DND-41 (cell line): Measurements from ENCODE around the gene SMAD6.

Source experiments
- ATAC-seq: fragments of 200-7000 bp; cut with Tn5 transposase; 3 replicates; pipeline ENCODE4 v1.9.1; 2021; ENCODE audit warnings: low read depth; ENCODE audit not compliant: insufficient read depth
- DNase-seq: peaks from one replicate; pipeline ENCODE4 v3.0.0-alpha.2; 2020
- H2AFZ ChIP-seq: 2 replicates; pipeline ENCODE4 v1.6.0; 2012; ENCODE audit warnings: low read depth, low read length
- H3K27ac ChIP-seq: 2 replicates; pipeline ENCODE4 v1.5.1; 2012; ENCODE audit warnings: low read length, inconsistent platforms
- H3K27me3 ChIP-seq: fragments of 200-600 bp; sonication (generic); 2 replicates; pipeline ENCODE4 v1.6.0; 2012; ENCODE audit warnings: low read length, mild to moderate bottlenecking, inconsistent platforms; ENCODE audit not compliant: insufficient read depth, poor library complexity
- H3K36me3 ChIP-seq: 2 replicates; pipeline ENCODE4 v1.5.1; 2012; ENCODE audit warnings: low read length, inconsistent platforms; ENCODE audit not compliant: insufficient read depth
- H3K4me1 ChIP-seq: 2 replicates; pipeline ENCODE4 v1.5.1; 2012; ENCODE audit warnings: mild to moderate bottlenecking, low read length; ENCODE audit not compliant: insufficient read depth
- H3K4me2 ChIP-seq: 2 replicates; pipeline ENCODE4 v1.6.0; 2012; ENCODE audit warnings: mild to moderate bottlenecking, moderate library complexity, low read length, inconsistent platforms; ENCODE audit not compliant: insufficient read depth
- H3K4me3 ChIP-seq, 2 experiments: fragments of 200-600 bp in 1 of 2; shearing (Covaris generic) in 1 of 2; 2 replicates each; pipeline ENCODE4 v1.5.1; 2012 to 2016; ENCODE audit warnings: inconsistent platforms in 2 of 2, low read length in 2 of 2, mild to moderate bottlenecking in 2 of 2, low read depth in 1 of 2, moderate library complexity in 1 of 2
- H3K79me2 ChIP-seq: 2 replicates; pipeline ENCODE4 v1.6.0; 2012; ENCODE audit warnings: low read length, inconsistent platforms; ENCODE audit not compliant: insufficient read depth
- H3K9ac ChIP-seq: 2 replicates; pipeline ENCODE4 v1.6.0; 2012; ENCODE audit warnings: low read depth, mild to moderate bottlenecking, inconsistent platforms, low read length, moderate library complexity
- H3K9me3 ChIP-seq: 2 replicates; pipeline ENCODE4 v1.5.1; 2012; ENCODE audit warnings: low read length, moderate library complexity, mild to moderate bottlenecking, inconsistent platforms; ENCODE audit not compliant: insufficient read depth, severe bottlenecking
- H4K20me1 ChIP-seq: 2 replicates; pipeline ENCODE4 v1.6.0; 2012; ENCODE audit warnings: low read length; ENCODE audit not compliant: insufficient read depth
- EZH2 ChIP-seq: IDR thresholded peaks from 3 replicates; pipeline ENCODE4 v1.6.1; 2012; ENCODE audit warnings: borderline replicate concordance, low read depth, mild to moderate bottlenecking, moderate library complexity, low read length, inconsistent platforms; ENCODE audit not compliant: severe bottlenecking
- TF ChIP-seq, protein P1 (sequence below): IDR thresholded peaks from 2 replicates; pipeline ENCODE4 v1.5.1; 2012; ENCODE audit warnings: borderline replicate concordance, low read length, moderate library complexity, mild to moderate bottlenecking; ENCODE audit not compliant: poor library complexity, severe bottlenecking; ENCODE audit errors: extremely low read depth

Gene SMAD6

GRCh38 chr15:66677336-66677735, 24.7 kb upstream of the SMAD6 start:
- Histone ChIP-seq H3K4me2 (no peak overlapping the region), H2AFZ (no peak overlapping the region), H3K9me3 (peaks cover 5% of the 10 kb centered on the region), H3K4me1 (peaks cover 22% of the 10 kb centered on the region), H4K20me1 (no peaks in the 10 kb centered on the region), H3K79me2 (no peaks in the 10 kb centered on the region), H3K27ac (no peak overlapping the region), H3K27me3 (no peaks in the 10 kb centered on the region), H3K36me3 (no peaks in the 10 kb centered on the region), H3K9ac (no peak overlapping the region), H3K4me3 (no peak overlapping the region)
- TF ChIP-seq, protein P1, sequence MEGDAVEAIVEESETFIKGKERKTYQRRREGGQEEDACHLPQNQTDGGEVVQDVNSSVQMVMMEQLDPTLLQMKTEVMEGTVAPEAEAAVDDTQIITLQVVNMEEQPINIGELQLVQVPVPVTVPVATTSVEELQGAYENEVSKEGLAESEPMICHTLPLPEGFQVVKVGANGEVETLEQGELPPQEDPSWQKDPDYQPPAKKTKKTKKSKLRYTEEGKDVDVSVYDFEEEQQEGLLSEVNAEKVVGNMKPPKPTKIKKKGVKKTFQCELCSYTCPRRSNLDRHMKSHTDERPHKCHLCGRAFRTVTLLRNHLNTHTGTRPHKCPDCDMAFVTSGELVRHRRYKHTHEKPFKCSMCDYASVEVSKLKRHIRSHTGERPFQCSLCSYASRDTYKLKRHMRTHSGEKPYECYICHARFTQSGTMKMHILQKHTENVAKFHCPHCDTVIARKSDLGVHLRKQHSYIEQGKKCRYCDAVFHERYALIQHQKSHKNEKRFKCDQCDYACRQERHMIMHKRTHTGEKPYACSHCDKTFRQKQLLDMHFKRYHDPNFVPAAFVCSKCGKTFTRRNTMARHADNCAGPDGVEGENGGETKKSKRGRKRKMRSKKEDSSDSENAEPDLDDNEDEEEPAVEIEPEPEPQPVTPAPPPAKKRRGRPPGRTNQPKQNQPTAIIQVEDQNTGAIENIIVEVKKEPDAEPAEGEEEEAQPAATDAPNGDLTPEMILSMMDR = no peak
- no peak for TF ChIP-seq EZH2
- ATAC-seq (no peak), DNase-seq (no peak)

GRCh38 chr15:66679061-66679656, 22.9 kb upstream of the SMAD6 start:
- ATAC-seq (no peak), DNase-seq (no peak)
- H3K4me1 ChIP-seq = peaks cover 13% of the 10 kb centered on the region
- H3K36me3 ChIP-seq = no peaks in the 10 kb centered on the region
- no peak for TF ChIP-seq EZH2
- TF ChIP-seq, protein P1 = no peak
- H3K27me3 ChIP-seq = no peaks in the 10 kb centered on the region
- H3K27ac ChIP-seq = no peak overlapping the region
- H3K4me3 ChIP-seq = no peak overlapping the region
- H2AFZ ChIP-seq = no peak overlapping the region
- H4K20me1 ChIP-seq = no peaks in the 10 kb centered on the region
- H3K4me2 ChIP-seq = no peak overlapping the region
- peaks cover 5% of the 10 kb centered on the region for H3K9me3 ChIP-seq
- no peak overlapping the region for H3K9ac ChIP-seq
- no peaks in the 10 kb centered on the region for H3K79me2 ChIP-seq

GRCh38 chr15:66679657-66680108, 22.4 kb upstream of the SMAD6 start:
- ATAC-seq (no peak), DNase-seq (no peak)
- no peak overlapping the region for H3K27ac ChIP-seq
- peaks cover 8% of the 10 kb centered on the region for H3K4me1 ChIP-seq
- H3K36me3 ChIP-seq = no peaks in the 10 kb centered on the region
- no peak overlapping the region for H3K4me2 ChIP-seq
- no peaks in the 10 kb centered on the region for H3K79me2 ChIP-seq
- H4K20me1 ChIP-seq = no peaks in the 10 kb centered on the region
- no peak overlapping the region for H3K4me3 ChIP-seq
- H3K9ac ChIP-seq = no peak overlapping the region
- H2AFZ ChIP-seq = no peak overlapping the region
- TF ChIP-seq EZH2 = no peak
- TF ChIP-seq, protein P1 = no peak
- no peaks in the 10 kb centered on the region for H3K27me3 ChIP-seq
- H3K9me3 ChIP-seq = peaks cover 5% of the 10 kb centered on the region
